WTC11 (cell line): ENCODE results near the gene OSM. TPM values are rescaled to one million over a fixed set of nuclear protein-coding genes. Genes with fewer than 3 reads are reported as not detected.

Experiments used
- ATAC-seq: fragments of 200-7000 bp; cut with Tn5 transposase; 2 replicates; pipeline ENCODE4 v1.10.0; 2021; ENCODE audit warnings: mild to moderate bottlenecking, moderate library complexity
- CTCF ChIA-PET: fragments of 300-600 bp; sonication (Branson Sonifier 250); formaldehyde crosslinking; loops from one replicate; lab custom pipeline; 2021; ENCODE audit warnings: antibody characterized with exemption; lab: Charles Lee
- POLR2A ChIA-PET: fragments of 350-600 bp; sonication (Branson Sonifier 250); formaldehyde crosslinking; loops from one replicate; lab custom pipeline; 2021; ENCODE audit warnings: antibody characterized with exemption; lab: Charles Lee
- DNase-seq: peaks from one replicate; pipeline ENCODE4 v3.0.0; 2021; ENCODE audit warnings: low spot score
- H3K27ac Mint-ChIP-seq: 2 replicates; pipeline ENCODE4 v1.8.0; 2021; ENCODE audit warnings: mixed read lengths
- H3K27me3 Mint-ChIP-seq: 2 replicates; pipeline ENCODE4 v1.8.0; 2021; ENCODE audit warnings: low read depth, mild to moderate bottlenecking, moderate library complexity, mixed read lengths
- H3K36me3 Mint-ChIP-seq: 2 replicates; pipeline ENCODE4 v1.8.0; 2021; ENCODE audit warnings: mixed read lengths
- H3K4me1 Mint-ChIP-seq: 2 replicates; pipeline ENCODE4 v1.8.0; 2022; ENCODE audit warnings: mixed read lengths
- H3K4me3 Mint-ChIP-seq: 2 replicates; pipeline ENCODE4 v1.8.0; 2021; ENCODE audit warnings: mild to moderate bottlenecking, moderate library complexity, mixed read lengths
- H3K9me3 Mint-ChIP-seq: 2 replicates; pipeline ENCODE4 v1.8.0; 2021; ENCODE audit warnings: mixed read lengths
- CREB1 ChIP-seq: sonication (generic); formaldehyde crosslinking; IDR thresholded peaks from 2 replicates; pipeline ENCODE4 v1.8.0; 2023; ENCODE audit warnings: mild to moderate bottlenecking, missing genetic modification reagents
- CREM ChIP-seq: sonication (generic); formaldehyde crosslinking; IDR thresholded peaks from 2 replicates; pipeline ENCODE4 v1.8.1; 2022; ENCODE audit warnings: mild to moderate bottlenecking, missing genetic modification reagents, moderate library complexity
- ELF4 ChIP-seq: sonication (generic); formaldehyde crosslinking; IDR thresholded peaks from 2 replicates; pipeline ENCODE4 v1.8.1; 2022; ENCODE audit warnings: low read depth, mild to moderate bottlenecking, moderate library complexity, missing genetic modification reagents
- EMX1 ChIP-seq: fragments of 250-450 bp; sonication (Bioruptor Pico); IDR thresholded peaks from 2 replicates; pipeline ENCODE4 v1.8.0; 2021; ENCODE audit warnings: mild to moderate bottlenecking
- GRHL2 ChIP-seq: fragments of 250-450 bp; sonication (Bioruptor Pico); IDR thresholded peaks from 2 replicates; pipeline ENCODE4 v1.8.0; 2022; ENCODE audit warnings: mild to moderate bottlenecking, moderate library complexity; ENCODE audit not compliant: insufficient replicate concordance, severe bottlenecking
- HMGA2 ChIP-seq: fragments of 250-450 bp; sonication (Bioruptor Pico); IDR thresholded peaks from 2 replicates; pipeline ENCODE4 v1.4.0; 2021; ENCODE audit warnings: mild to moderate bottlenecking, moderate library complexity
- KAT7 ChIP-seq: sonication (generic); formaldehyde crosslinking; IDR thresholded peaks from 2 replicates; pipeline ENCODE4 v1.8.1; 2023; ENCODE audit warnings: missing genetic modification reagents, mild to moderate bottlenecking, borderline replicate concordance
- NFE2L1 ChIP-seq: sonication (generic); formaldehyde crosslinking; IDR thresholded peaks from 2 replicates; pipeline ENCODE4 v1.8.1; 2023; ENCODE audit warnings: missing genetic modification reagents
- NR1H2 ChIP-seq: sonication (generic); formaldehyde crosslinking; IDR thresholded peaks from 2 replicates; pipeline ENCODE4 v1.9.0; 2021; ENCODE audit warnings: mild to moderate bottlenecking, moderate library complexity, missing genetic modification reagents
- SMAD3 ChIP-seq: sonication (generic); formaldehyde crosslinking; IDR thresholded peaks from 2 replicates; pipeline ENCODE4 v1.8.0; 2022; ENCODE audit warnings: missing genetic modification reagents, mild to moderate bottlenecking, borderline replicate concordance
- SOX15 ChIP-seq: fragments of 250-450 bp; sonication (Bioruptor Pico); IDR thresholded peaks from 2 replicates; pipeline ENCODE4 v1.9.0; 2021; ENCODE audit warnings: mild to moderate bottlenecking
- SP1 ChIP-seq: sonication (generic); formaldehyde crosslinking; conservative IDR thresholded peaks from 2 replicates; pipeline ENCODE4 v1.8.1; 2022; ENCODE audit warnings: missing genetic modification reagents
- ZNF138 ChIP-seq: sonication (generic); formaldehyde crosslinking; conservative IDR thresholded peaks from 2 replicates; pipeline ENCODE4 v1.8.1; 2022; ENCODE audit warnings: mild to moderate bottlenecking, moderate library complexity, missing genetic modification reagents
- ZNF317 ChIP-seq: sonication (generic); formaldehyde crosslinking; IDR thresholded peaks from 2 replicates; pipeline ENCODE4 v1.8.1; 2023; ENCODE audit warnings: low read depth, mild to moderate bottlenecking, moderate library complexity, missing genetic modification reagents, borderline replicate concordance
- ZNF423 ChIP-seq: fragments of 250-450 bp; sonication (Bioruptor Pico); IDR thresholded peaks from 2 replicates; pipeline ENCODE4 v2.1.2; 2022; ENCODE audit warnings: mild to moderate bottlenecking, moderate library complexity
- total RNA-seq: library from RNA; stranded (reverse); gene quantifications from 3 replicates; pipeline ENCODE4 v1.2.3, GENCODE V29; 2021
- TF ChIP-seq, protein P1 (sequence below): sonication (generic); formaldehyde crosslinking; IDR thresholded peaks from 2 replicates; pipeline ENCODE4 v1.8.0; 2022; ENCODE audit warnings: mild to moderate bottlenecking, missing genetic modification reagents
- TF ChIP-seq, protein P2 (sequence below): sonication (generic); formaldehyde crosslinking; IDR thresholded peaks from 2 replicates; pipeline ENCODE4 v1.8.1; 2023; ENCODE audit warnings: mild to moderate bottlenecking, missing genetic modification reagents, moderate library complexity
- TF ChIP-seq, protein P3 (sequence below): sonication (generic); formaldehyde crosslinking; IDR thresholded peaks from 2 replicates; pipeline ENCODE4 v1.8.1; 2022; ENCODE audit warnings: missing genetic modification reagents, borderline replicate concordance
- TF ChIP-seq, protein P4 (sequence below): sonication (generic); formaldehyde crosslinking; IDR thresholded peaks from 2 replicates; pipeline ENCODE4 v1.8.1; 2022; ENCODE audit warnings: low read depth, mild to moderate bottlenecking, moderate library complexity, missing genetic modification reagents, borderline replicate concordance
- TF ChIP-seq, protein P5 (sequence below): sonication (generic); formaldehyde crosslinking; IDR thresholded peaks from 2 replicates; pipeline ENCODE4 v1.8.1; 2023; ENCODE audit warnings: mild to moderate bottlenecking, moderate library complexity, missing genetic modification reagents
- TF ChIP-seq, protein P6 (sequence below): sonication (generic); formaldehyde crosslinking; IDR thresholded peaks from 2 replicates; pipeline ENCODE4 v1.8.0; 2023; ENCODE audit warnings: missing genetic modification reagents

Gene OSM
- total RNA-seq, 1 experiment from 2014 or later: not detected

DNA sequence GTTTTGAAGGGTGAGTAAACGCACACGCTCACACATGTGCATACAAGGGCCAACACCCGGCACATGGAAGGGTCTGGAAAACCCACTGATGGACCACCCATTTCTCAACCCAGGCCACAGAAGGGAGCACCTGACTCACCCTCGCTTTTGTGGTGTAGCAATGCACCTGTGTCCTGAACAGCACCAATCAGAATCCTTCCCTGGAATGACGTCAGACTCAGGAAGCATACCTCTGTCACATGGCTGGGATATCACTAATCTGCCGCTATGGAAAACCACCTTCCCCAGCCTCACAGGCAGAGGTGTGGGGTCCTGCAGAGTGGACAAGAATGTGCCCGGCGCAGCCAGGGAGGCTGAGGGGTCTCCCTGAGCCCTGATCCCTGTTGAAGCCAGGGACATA, 9.0 kb upstream of the OSM start:
- DNase-seq (no peak), ATAC-seq (peak; percentile 59)
- TF ChIP-seq, protein P1, sequence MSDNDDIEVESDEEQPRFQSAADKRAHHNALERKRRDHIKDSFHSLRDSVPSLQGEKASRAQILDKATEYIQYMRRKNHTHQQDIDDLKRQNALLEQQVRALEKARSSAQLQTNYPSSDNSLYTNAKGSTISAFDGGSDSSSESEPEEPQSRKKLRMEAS (CRISPR knock-in tag): 0 out of 2 replicates have a peak, but pooled peaks have one; percentile 16
- TF ChIP-seq ZNF317 (no peak), SMAD3 (no peak), HMGA2 (CRISPR knock-in tag) (no peak), NR1H2 (no peak)
- TF ChIP-seq, protein P2, sequence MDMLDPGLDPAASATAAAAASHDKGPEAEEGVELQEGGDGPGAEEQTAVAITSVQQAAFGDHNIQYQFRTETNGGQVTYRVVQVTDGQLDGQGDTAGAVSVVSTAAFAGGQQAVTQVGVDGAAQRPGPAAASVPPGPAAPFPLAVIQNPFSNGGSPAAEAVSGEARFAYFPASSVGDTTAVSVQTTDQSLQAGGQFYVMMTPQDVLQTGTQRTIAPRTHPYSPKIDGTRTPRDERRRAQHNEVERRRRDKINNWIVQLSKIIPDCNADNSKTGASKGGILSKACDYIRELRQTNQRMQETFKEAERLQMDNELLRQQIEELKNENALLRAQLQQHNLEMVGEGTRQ (CRISPR knock-in tag): peak; percentile 46; the same call in 1 of the 2 replicates
- POLR2A ChIA-PET: no interaction called here
- peaks cover 8% of the 10 kb centered on the region for H3K4me1 Mint-ChIP-seq
- no peaks in the 10 kb centered on the region for H3K36me3 Mint-ChIP-seq
- no peaks in the 10 kb centered on the region; the same call in 1 of the 2 replicates for H3K27me3 Mint-ChIP-seq
- no peak overlapping the region for H3K4me3 Mint-ChIP-seq
- CTCF ChIA-PET: interaction anchor here (1.2 to 2.2 kb wide), 2 partner anchors 12 to 13 kb away, joined by 4 to 11 read pairs; no protein-coding TSS in a partner anchor
- H3K27ac Mint-ChIP-seq: 0 out of 2 replicates have a peak overlapping the region, but pooled peaks have one; percentile 2
- H3K9me3 Mint-ChIP-seq: no peaks in the 10 kb centered on the region

DNA sequence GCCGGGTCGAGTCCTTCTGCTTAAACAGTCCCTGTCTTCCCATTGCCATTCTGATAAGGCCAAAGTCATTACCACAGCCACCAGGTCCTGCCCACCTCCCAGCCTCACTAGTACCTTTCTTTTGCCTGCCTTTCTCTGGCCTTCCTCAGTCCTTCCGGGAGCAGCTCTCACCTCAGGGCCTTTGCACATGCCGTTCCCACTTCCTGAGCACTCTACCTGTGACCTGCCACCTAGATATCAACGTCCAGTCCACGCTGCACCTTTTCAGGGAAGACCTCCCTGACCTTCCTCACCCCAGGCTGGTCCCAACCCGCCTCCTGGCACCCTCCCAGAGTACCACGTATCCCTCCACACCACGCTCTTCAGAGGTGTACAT, 7.8 kb upstream of the OSM start:
- no peak overlapping the region for H3K27ac Mint-ChIP-seq
- DNase-seq: no peak
- H3K4me3 Mint-ChIP-seq: no peak overlapping the region
- ChIA-PET POLR2A (no interaction called here), CTCF (interaction anchor here (0.6 to 2.2 kb wide), 3 partner anchors 11 to 67 kb away, joined by 3 to 11 read pairs (median 4); no protein-coding TSS in a partner anchor)
- no peaks in the 10 kb centered on the region; the same call in 1 of the 2 replicates for H3K27me3 Mint-ChIP-seq
- TF ChIP-seq ELF4 (CRISPR knock-in tag): no peak
- no peaks in the 10 kb centered on the region for H3K9me3 Mint-ChIP-seq
- ATAC-seq: no peak
- H3K36me3 Mint-ChIP-seq: no peaks in the 10 kb centered on the region
- H3K4me1 Mint-ChIP-seq: peaks cover 8% of the 10 kb centered on the region

DNA sequence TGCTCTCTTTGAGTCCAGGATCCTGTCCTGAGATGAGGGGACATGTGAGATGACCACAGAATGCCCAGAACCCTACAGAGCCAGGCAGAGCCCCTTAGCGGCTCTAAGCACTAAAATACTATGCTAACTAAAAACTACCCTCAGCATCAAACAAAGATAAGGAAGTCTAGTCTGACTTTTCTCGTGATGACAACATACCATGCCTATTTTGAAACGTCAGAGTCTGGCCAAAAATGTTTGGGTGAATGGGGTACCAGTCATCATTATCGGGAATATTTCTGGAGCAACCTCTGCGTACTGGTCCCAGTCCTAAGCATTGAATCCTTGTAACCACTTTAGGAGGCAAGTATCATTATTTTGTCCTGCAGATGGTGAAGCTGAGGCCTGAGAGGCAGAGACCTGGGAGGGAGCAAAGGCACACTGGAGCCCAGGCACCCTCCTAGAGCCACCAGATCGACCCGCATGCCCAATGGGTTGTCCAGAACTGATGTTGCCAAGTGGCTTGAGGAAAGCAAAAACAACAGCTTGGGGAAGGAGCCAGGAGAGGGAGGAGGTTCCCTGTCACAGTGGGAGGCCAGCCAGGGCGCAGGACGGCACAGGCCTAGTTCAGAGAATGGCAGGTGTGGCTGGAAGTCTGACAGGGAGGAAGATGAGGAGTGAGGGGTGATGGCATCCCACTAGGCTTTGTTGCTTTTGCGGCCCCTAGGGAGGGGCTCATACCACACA, 7.2 kb upstream of the OSM start:
- peak overlapping the region; percentile 18; the same call in 1 of the 2 replicates for H3K27ac Mint-ChIP-seq
- no peaks in the 10 kb centered on the region for H3K36me3 Mint-ChIP-seq
- TF ChIP-seq, protein P3, sequence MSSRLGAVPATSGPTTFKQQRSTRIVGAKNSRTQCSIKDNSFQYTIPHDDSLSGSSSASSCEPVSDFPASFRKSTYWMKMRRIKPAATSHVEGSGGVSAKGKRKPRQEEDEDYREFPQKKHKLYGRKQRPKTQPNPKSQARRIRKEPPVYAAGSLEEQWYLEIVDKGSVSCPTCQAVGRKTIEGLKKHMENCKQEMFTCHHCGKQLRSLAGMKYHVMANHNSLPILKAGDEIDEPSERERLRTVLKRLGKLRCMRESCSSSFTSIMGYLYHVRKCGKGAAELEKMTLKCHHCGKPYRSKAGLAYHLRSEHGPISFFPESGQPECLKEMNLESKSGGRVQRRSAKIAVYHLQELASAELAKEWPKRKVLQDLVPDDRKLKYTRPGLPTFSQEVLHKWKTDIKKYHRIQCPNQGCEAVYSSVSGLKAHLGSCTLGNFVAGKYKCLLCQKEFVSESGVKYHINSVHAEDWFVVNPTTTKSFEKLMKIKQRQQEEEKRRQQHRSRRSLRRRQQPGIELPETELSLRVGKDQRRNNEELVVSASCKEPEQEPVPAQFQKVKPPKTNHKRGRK (CRISPR knock-in tag): no peak
- TF ChIP-seq SOX15 (no peak), CREB1 (no peak), CREM (no peak), ZNF423 (CRISPR knock-in tag) (no peak), GRHL2 (CRISPR knock-in tag) (no peak), ZNF138 (CRISPR knock-in tag) (no peak), SP1 (no peak), KAT7 (CRISPR knock-in tag) (no peak), EMX1 (CRISPR knock-in tag) (no peak), NFE2L1 (CRISPR knock-in tag) (no peak), ELF4 (CRISPR knock-in tag) (no peak)
- TF ChIP-seq, protein P4, sequence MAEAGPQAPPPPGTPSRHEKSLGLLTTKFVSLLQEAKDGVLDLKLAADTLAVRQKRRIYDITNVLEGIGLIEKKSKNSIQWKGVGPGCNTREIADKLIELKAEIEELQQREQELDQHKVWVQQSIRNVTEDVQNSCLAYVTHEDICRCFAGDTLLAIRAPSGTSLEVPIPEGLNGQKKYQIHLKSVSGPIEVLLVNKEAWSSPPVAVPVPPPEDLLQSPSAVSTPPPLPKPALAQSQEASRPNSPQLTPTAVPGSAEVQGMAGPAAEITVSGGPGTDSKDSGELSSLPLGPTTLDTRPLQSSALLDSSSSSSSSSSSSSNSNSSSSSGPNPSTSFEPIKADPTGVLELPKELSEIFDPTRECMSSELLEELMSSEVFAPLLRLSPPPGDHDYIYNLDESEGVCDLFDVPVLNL (CRISPR knock-in tag): no peak
- TF ChIP-seq, protein P5, sequence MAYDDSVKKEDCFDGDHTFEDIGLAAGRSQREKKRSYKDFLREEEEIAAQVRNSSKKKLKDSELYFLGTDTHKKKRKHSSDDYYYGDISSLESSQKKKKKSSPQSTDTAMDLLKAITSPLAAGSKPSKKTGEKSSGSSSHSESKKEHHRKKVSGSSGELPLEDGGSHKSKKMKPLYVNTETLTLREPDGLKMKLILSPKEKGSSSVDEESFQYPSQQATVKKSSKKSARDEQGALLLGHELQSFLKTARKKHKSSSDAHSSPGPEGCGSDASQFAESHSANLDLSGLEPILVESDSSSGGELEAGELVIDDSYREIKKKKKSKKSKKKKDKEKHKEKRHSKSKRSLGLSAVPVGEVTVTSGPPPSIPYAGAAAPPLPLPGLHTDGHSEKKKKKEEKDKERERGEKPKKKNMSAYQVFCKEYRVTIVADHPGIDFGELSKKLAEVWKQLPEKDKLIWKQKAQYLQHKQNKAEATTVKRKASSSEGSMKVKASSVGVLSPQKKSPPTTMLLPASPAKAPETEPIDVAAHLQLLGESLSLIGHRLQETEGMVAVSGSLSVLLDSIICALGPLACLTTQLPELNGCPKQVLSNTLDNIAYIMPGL (CRISPR knock-in tag): no peak
- TF ChIP-seq, protein P6, sequence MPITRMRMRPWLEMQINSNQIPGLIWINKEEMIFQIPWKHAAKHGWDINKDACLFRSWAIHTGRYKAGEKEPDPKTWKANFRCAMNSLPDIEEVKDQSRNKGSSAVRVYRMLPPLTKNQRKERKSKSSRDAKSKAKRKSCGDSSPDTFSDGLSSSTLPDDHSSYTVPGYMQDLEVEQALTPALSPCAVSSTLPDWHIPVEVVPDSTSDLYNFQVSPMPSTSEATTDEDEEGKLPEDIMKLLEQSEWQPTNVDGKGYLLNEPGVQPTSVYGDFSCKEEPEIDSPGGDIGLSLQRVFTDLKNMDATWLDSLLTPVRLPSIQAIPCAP (CRISPR knock-in tag): no peak
- DNase-seq: no peak
- H3K4me1 Mint-ChIP-seq: peaks cover 8% of the 10 kb centered on the region
- H3K9me3 Mint-ChIP-seq: no peaks in the 10 kb centered on the region
- H3K4me3 Mint-ChIP-seq: no peak overlapping the region
- POLR2A ChIA-PET: no interaction called here
- ATAC-seq: no peak
- no peaks in the 10 kb centered on the region; the same call in 1 of the 2 replicates for H3K27me3 Mint-ChIP-seq
- CTCF ChIA-PET: no interaction called here
